Fibroblast of pulmonary artery (primary cell): ENCODE data around the gene LAPTM5.

Experiments used
- DNase-seq: peaks from one replicate; pipeline ENCODE4 v3.0.0-alpha.2; 2010; ENCODE audit warnings: low read depth
- H3K4me3 ChIP-seq: replicated peaks from 2 replicates; pipeline ENCODE4 v1.5.1; 2011; ENCODE audit warnings: low read depth, mild to moderate bottlenecking, control low read depth, low read length, moderate library complexity
- CTCF ChIP-seq: IDR thresholded peaks from 2 replicates; pipeline ENCODE4 v1.5.1; 2011; ENCODE audit warnings: mild to moderate bottlenecking, control low read depth, low read length, inconsistent platforms; ENCODE audit errors: missing control alignments

Gene LAPTM5

GRCh38 chr1:30721812-30722537, 35.6 kb downstream of the LAPTM5 start:
- DNase-seq = no peak
- H3K4me3 ChIP-seq = no peak overlapping the region
- TF ChIP-seq CTCF = no peak

- H3K4me3 ChIP-seq = no peak overlapping the region
- no peak for DNase-seq
- TF ChIP-seq CTCF = no peak
Measured at GRCh38 chr1:30721341-30721793, 36.2 kb downstream of the LAPTM5 start.

- no peak for TF ChIP-seq CTCF
- no peak for DNase-seq
Measured at GRCh38 chr1:30720271-30721223, 37.0 kb downstream of the LAPTM5 start.

GRCh38 chr1:30719406-30720270, 37.9 kb downstream of the LAPTM5 start:
- TF ChIP-seq CTCF = no peak
- peak; percentile 65 for DNase-seq
- peak overlapping the region; percentile 58 for H3K4me3 ChIP-seq

More at GRCh38 chr1:30720271-30721223, 37.0 kb downstream of the LAPTM5 start:
- H3K4me3 ChIP-seq = no peak overlapping the region

GRCh38 chr1:30718636-30719405, 38.8 kb downstream of the LAPTM5 start:
- peak; percentile 99 for DNase-seq
- peak overlapping the region; percentile 58 for H3K4me3 ChIP-seq
- TF ChIP-seq CTCF = peak; percentile 74
